IMR-90 (cell line): ENCODE results near the gene CACNA2D3. TPM values are rescaled to one million over a fixed set of nuclear protein-coding genes. Genes with fewer than 3 reads are reported as not detected.

Experiments
- ATAC-seq: fragments of 200-7000 bp; cut with Tn5 transposase; 2 replicates; pipeline ENCODE4 v1.9.1; 2020; ENCODE audit warnings: low read depth, mild to moderate bottlenecking, moderate library complexity
- BruUV-seq: library from RNA; stranded (reverse); fragments of 400-500 nt; replicated peaks from 2 replicates; lab custom pipeline; 2021; lab: Mats Ljungman, UMichigan
- CTCF ChIA-PET: fragments of 300-600 bp; formaldehyde crosslinking; extraction: SDS; loops from one replicate; lab custom pipeline; 2021; ENCODE audit warnings: antibody characterized with exemption; lab: Yijun Ruan, JAX
- POLR2A ChIA-PET: fragments of 300-600 bp; sonication (Branson Sonifier 250); formaldehyde crosslinking; loops from one replicate; lab custom pipeline; 2022; ENCODE audit warnings: antibody characterized with exemption; ENCODE audit not compliant: unreplicated experiment; lab: Charles Lee
- DNase-seq: peaks from one replicate; pipeline ENCODE4 v3.0.0; 2013
- H2AFZ ChIP-seq: replicated peaks from 2 replicates; pipeline ENCODE3; 2013; ENCODE audit warnings: low read length, mild to moderate bottlenecking; ENCODE audit not compliant: poor library complexity
- H2AK5ac ChIP-seq: 2 replicates; pipeline ENCODE4 v1.6.1; 2013; ENCODE audit warnings: low read depth, low read length, inconsistent platforms
- H2AK9ac ChIP-seq: replicated peaks from 2 replicates; pipeline ENCODE3; 2013; ENCODE audit warnings: mild to moderate bottlenecking, low read depth, low read length, moderate library complexity; ENCODE audit not compliant: poor library complexity
- H2BK120ac ChIP-seq: 2 replicates; pipeline ENCODE4 v1.6.1; 2013; ENCODE audit warnings: low read depth, low read length, inconsistent platforms
- H2BK15ac ChIP-seq: 3 replicates; pipeline ENCODE4 v1.6.1; 2013; ENCODE audit warnings: low read depth, low read length, inconsistent platforms
- H2BK20ac ChIP-seq: 2 replicates; pipeline ENCODE4 v1.6.1; 2013; ENCODE audit warnings: low read depth, mild to moderate bottlenecking, inconsistent platforms, low read length, moderate library complexity
- H2BK5ac ChIP-seq: 2 replicates; pipeline ENCODE4 v1.6.1; 2013; ENCODE audit warnings: mild to moderate bottlenecking, low read depth, low read length, inconsistent platforms; ENCODE audit not compliant: poor library complexity, severe bottlenecking
- H3K14ac ChIP-seq: replicated peaks from 2 replicates; pipeline ENCODE4 v1.6.1; 2013; ENCODE audit warnings: low read depth, low read length, inconsistent platforms
- H3K18ac ChIP-seq: 2 replicates; pipeline ENCODE4 v1.6.1; 2013; ENCODE audit warnings: low read depth, low read length, control low read depth
- H3K23ac ChIP-seq: 2 replicates; pipeline ENCODE4 v1.6.1; 2013; ENCODE audit warnings: low read depth, low read length, inconsistent platforms
- H3K27ac ChIP-seq: 2 replicates; pipeline ENCODE4 v1.5.1; 2013; ENCODE audit warnings: mild to moderate bottlenecking, control low read depth, low read length; ENCODE audit not compliant: insufficient read depth
- H3K27me3 ChIP-seq: 2 replicates; pipeline ENCODE4 v1.6.1; 2013; ENCODE audit warnings: low read length; ENCODE audit not compliant: control insufficient read depth, insufficient read depth
- H3K36me3 ChIP-seq: 2 replicates; pipeline ENCODE4 v1.6.1; 2013; ENCODE audit warnings: low read length, mixed read lengths; ENCODE audit not compliant: control insufficient read depth, insufficient read depth
- H3K4ac ChIP-seq: 2 replicates; pipeline ENCODE4 v1.6.1; 2013; ENCODE audit warnings: low read depth, low read length, inconsistent platforms
- H3K4me1 ChIP-seq: 2 replicates; pipeline ENCODE4 v1.6.1; 2013; ENCODE audit warnings: low read length, mixed read lengths; ENCODE audit not compliant: control insufficient read depth, insufficient read depth
- H3K4me2 ChIP-seq: 2 replicates; pipeline ENCODE4 v1.6.1; 2013; ENCODE audit warnings: low read depth, mild to moderate bottlenecking, control low read depth, low read length, moderate library complexity
- H3K4me3 ChIP-seq: 2 replicates; pipeline ENCODE4 v1.5.1; 2013; ENCODE audit warnings: low read depth, mild to moderate bottlenecking, control low read depth, low read length, moderate library complexity; ENCODE audit not compliant: insufficient read depth
- H3K56ac ChIP-seq: 2 replicates; pipeline ENCODE4 v1.6.1; 2013; ENCODE audit warnings: low read length, inconsistent platforms; ENCODE audit not compliant: insufficient read depth; ENCODE audit errors: extremely low read depth
- H3K79me1 ChIP-seq, 2 experiments: 2 replicates each; pipeline ENCODE4 v1.6.1; 2013; ENCODE audit warnings: low read length in 2 of 2, inconsistent platforms in 1 of 2, low read depth in 1 of 2
- H3K9ac ChIP-seq: 2 replicates; pipeline ENCODE4 v1.6.1; 2013; ENCODE audit warnings: low read depth, low read length, control low read depth
- H3K9me1 ChIP-seq: 2 replicates; pipeline ENCODE4 v1.6.1; 2013; ENCODE audit warnings: low read length, inconsistent platforms; ENCODE audit not compliant: insufficient read depth
- H3K9me3 ChIP-seq: 2 replicates; pipeline ENCODE4 v1.6.1; 2013; ENCODE audit warnings: low read length; ENCODE audit not compliant: control insufficient read depth, insufficient read depth
- H4K20me1 ChIP-seq: 2 replicates; pipeline ENCODE4 v1.6.1; 2013; ENCODE audit warnings: low read length, inconsistent platforms; ENCODE audit not compliant: insufficient read depth
- H4K5ac ChIP-seq: 2 replicates; pipeline ENCODE4 v1.6.1; 2013; ENCODE audit warnings: mild to moderate bottlenecking, low read depth, low read length, control low read depth
- H4K8ac ChIP-seq, 2 experiments: 2 replicates each; pipeline ENCODE4 v1.6.1; 2013; ENCODE audit warnings: low read depth in 2 of 2, low read length in 2 of 2, control low read depth in 1 of 2, inconsistent platforms in 1 of 2
- H4K91ac ChIP-seq: 2 replicates; pipeline ENCODE4 v1.6.1; 2013; ENCODE audit warnings: low read depth, low read length, inconsistent platforms; ENCODE audit not compliant: insufficient read depth
- BHLHE40 ChIP-seq: fragments of 150-350 bp; IDR thresholded peaks from 2 replicates; pipeline ENCODE4 v1.6.1; 2016; ENCODE audit warnings: mild to moderate bottlenecking, low read depth, low read length
- CEBPB ChIP-seq: IDR thresholded peaks from 2 replicates; pipeline ENCODE4 v1.6.1; 2012; ENCODE audit warnings: low read depth, low read length, improper control_type of control experiment
- CHD1 ChIP-seq: IDR thresholded peaks from 2 replicates; pipeline ENCODE4 v1.6.1; 2012; ENCODE audit warnings: low read depth, low read length, improper control_type of control experiment
- CTCF ChIP-seq: conservative IDR thresholded peaks from 2 replicates; pipeline ENCODE4 v1.5.1; 2012; ENCODE audit warnings: mild to moderate bottlenecking, low read depth, low read length, improper control_type of control experiment
- MAZ ChIP-seq: IDR thresholded peaks from 2 replicates; pipeline ENCODE4 v1.6.1; 2012; ENCODE audit warnings: low read depth, mild to moderate bottlenecking, low read length, improper control_type of control experiment, moderate library complexity, borderline replicate concordance
- POLR2A ChIP-seq: IDR thresholded peaks from 2 replicates; pipeline ENCODE4 v1.6.1; 2012; ENCODE audit warnings: mild to moderate bottlenecking, low read depth, low read length
- RCOR1 ChIP-seq: IDR thresholded peaks from 2 replicates; pipeline ENCODE4 v1.6.1; 2012; ENCODE audit warnings: mild to moderate bottlenecking, low read length, improper control_type of control experiment; ENCODE audit not compliant: insufficient replicate concordance
- SMC3 ChIP-seq: fragments of 150-350 bp; IDR thresholded peaks from 2 replicates; pipeline ENCODE4 v1.6.1; 2016; ENCODE audit warnings: low read depth, mild to moderate bottlenecking, antibody characterized with exemption, low read length, moderate library complexity
- USF2 ChIP-seq: fragments of 150-350 bp; IDR thresholded peaks from 2 replicates; pipeline ENCODE4 v1.6.1; 2017; ENCODE audit warnings: mild to moderate bottlenecking, antibody characterized with exemption, low read length, low read depth
- WGBS, 2 experiments: methylation state at CpG; one replicate each; pipeline versions ENCODE4 v1.1.5 to v1.1.7; 2013; ENCODE audit warnings: missing lambda C conversion rate in 2 of 2; ENCODE audit not compliant: insufficient read length in 1 of 2; ENCODE audit errors: extremely low coverage in 2 of 2; 5-methylcytosine and 5-hydroxymethylcytosine counted together
- dilution Hi-C: fragments of 300-500 bp; cut with HindIII; formaldehyde crosslinking; loops from one replicate; pipeline ENCODE4 v1.14.3; 2018; ENCODE audit warnings: low sequenced_read_pairs; ENCODE audit not compliant: unreplicated experiment
- in situ Hi-C: fragments of 300-500 bp; cut with MboI; formaldehyde crosslinking; loops from 3 replicates; pipeline ENCODE4 v1.14.3; 2019; ENCODE audit warnings: low sequenced_read_pairs, inconsistent platforms, mixed read lengths
- intact Hi-C: fragments of 100-400 bp; cut with micrococcal nuclease; formaldehyde crosslinking; loops from 2 replicates; pipeline ENCODE4 v1.10.0; 2022
- polyA plus RNA-seq, 3 experiments: library from polyadenylated mRNA; depleted of rRNA; stranded (reverse); fragments of >200 nt; gene quantifications; 2 replicates each; pipeline ENCODE4 v1.2.3, GENCODE V29; 2012; ENCODE audit warnings: low replicate concordance in 1 of 3
- total RNA-seq: library from RNA; depleted of rRNA; stranded (reverse); fragments of >200 nt; gene quantifications from 2 replicates; pipeline ENCODE4 v1.2.3, GENCODE V29; 2012

The CACNA2D3 gene
- total and polyA plus RNA-seq, 2 of the 4 experiments (the other 2 are of a cell fraction), result 0.36 to 0.41 TPM

GRCh38 chr3:54955496-54955895 is 833.1 kb downstream of the CACNA2D3 start:
- in situ Hi-C loops (no loop called here), intact Hi-C loops (loop anchor here (2.0 kb wide), 1 partner anchor 43 kb away; no protein-coding TSS in a partner anchor), dilution Hi-C loops (no loop called here)
- H2BK5ac ChIP-seq, result peak overlapping the region; percentile 1
- BruUV-seq, result no TSS peak
- H3K27ac ChIP-seq, result no peak overlapping the region
- H4K91ac ChIP-seq, result peak overlapping the region; percentile 82
- H2AK5ac ChIP-seq, result peak overlapping the region; percentile 70
- H3K4me3 ChIP-seq, result no peak overlapping the region
- POLR2A ChIA-PET, result no interaction called here
- peak overlapping the region; percentile 32; the same call in 1 of the 2 replicates for H3K18ac ChIP-seq
- peaks cover 28% of the 10 kb centered on the region for H3K9me1 ChIP-seq
- peaks cover 5 to 25% of the 10 kb centered on the region in 2 experiments; a peak in 3 of 4 replicates for H3K79me1 ChIP-seq
- peak overlapping the region; percentile 97; the same call in 2 of the 3 replicates for H2BK15ac ChIP-seq
- 83% methylated on average over 1 of the region's 3 CpGs; no CpG with 5 or more reads in 1 of the 2 experiments for WGBS, 2 experiments
- peak overlapping the region; percentile 84 for H3K4ac ChIP-seq
- H3K4me1 ChIP-seq, result peaks cover 19% of the 10 kb centered on the region
- no peak for DNase-seq
- H3K9ac ChIP-seq, result no peak overlapping the region
- H4K8ac ChIP-seq, result peak overlapping the region; percentile 2 to 79; a peak in 3 of 4 replicates
- H2AFZ ChIP-seq, result no peak overlapping the region
- peak overlapping the region; percentile 63 for H2AK9ac ChIP-seq
- H3K36me3 ChIP-seq, result no peaks in the 10 kb centered on the region
- no peaks in the 10 kb centered on the region for H3K9me3 ChIP-seq
- peak overlapping the region; percentile 10; the same call in 1 of the 2 replicates for H3K14ac ChIP-seq
- H2BK120ac ChIP-seq, result peak overlapping the region; percentile 98
- H2BK20ac ChIP-seq, result peak overlapping the region; percentile 96
- no peaks in the 10 kb centered on the region for H3K27me3 ChIP-seq
- no peak overlapping the region for H3K56ac ChIP-seq
- ATAC-seq, result no peak
- H3K4me2 ChIP-seq, result no peak overlapping the region
- peak overlapping the region; percentile 23; the same call in 1 of the 2 replicates for H3K23ac ChIP-seq
- CTCF ChIA-PET, result interaction anchor here (0.6 kb wide), 1 partner anchor 280 kb away, joined by 3 read pairs; no protein-coding TSS in a partner anchor
- no peaks in the 10 kb centered on the region for H4K20me1 ChIP-seq
- peak overlapping the region; percentile 31; the same call in 1 of the 2 replicates for H4K5ac ChIP-seq
- TF ChIP-seq RCOR1, result no peak
- no peak for TF ChIP-seq CHD1
- TF ChIP-seq BHLHE40, result no peak
- TF ChIP-seq POLR2A, result no peak
- TF ChIP-seq MAZ, result no peak
- no peak for TF ChIP-seq USF2
- TF ChIP-seq CTCF, result no peak
- no peak for TF ChIP-seq SMC3
- TF ChIP-seq CEBPB, result no peak
